ENCODE results near the gene PTPRG.

PTPRG gene

DNA sequence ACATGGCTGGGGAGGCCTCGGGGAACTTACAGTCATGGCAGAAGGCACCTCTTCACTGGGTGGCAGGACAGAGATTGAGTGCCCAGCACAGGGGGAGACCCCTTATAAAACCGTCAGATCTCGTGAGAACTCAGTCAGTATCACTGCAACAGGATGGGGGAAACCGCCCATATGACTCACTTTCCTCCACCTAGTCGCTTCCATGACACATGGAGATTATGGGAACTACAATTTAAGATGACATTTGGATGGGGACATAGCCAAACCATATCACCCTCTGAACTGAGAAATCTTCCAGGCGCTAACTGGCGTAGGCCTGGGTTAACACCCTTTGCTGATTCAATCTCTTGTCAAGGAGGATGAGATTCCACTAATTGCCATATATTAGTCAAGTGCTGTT lies 419.7 kb downstream of the PTPRG start:
- H3K9ac ChIP-seq (ENCODE audit: low read depth, low read length, poor library complexity, severe bottlenecking) = no peak overlapping the region
- H3K4me3 ChIP-seq (ENCODE audit: low read length, poor library complexity, severe bottlenecking) = no peak overlapping the region
- TF ChIP-seq EZH2phosphoT487 (IDR thresholded peaks at IDR 0.05; ENCODE audit: borderline replicate concordance) (no peak), CTCF (conservative IDR thresholded peaks at IDR 0.05; ENCODE audit: low read length) (no peak)

GRCh38 chr3:61983479-61983878 lies 422.1 kb downstream of the PTPRG start:
- TF ChIP-seq CTCF (conservative IDR thresholded peaks at IDR 0.05; ENCODE audit: low read length) = no peak
- no peak for TF ChIP-seq EZH2phosphoT487 (IDR thresholded peaks at IDR 0.05; ENCODE audit: borderline replicate concordance)
- Histone ChIP-seq H3K9me2 (replicated peaks; ENCODE audit: low read depth, low read length) (no peaks in the 10 kb centered on the region), H3K27me3 (ENCODE audit: insufficient read depth, low read length, poor library complexity, severe bottlenecking) (no peaks in the 10 kb centered on the region), H4K20me1 (ENCODE audit: insufficient read depth, low read length, poor library complexity, severe bottlenecking) (no peaks in the 10 kb centered on the region), H2AFZ (ENCODE audit: low read length) (no peak overlapping the region), H3K9me3 (ENCODE audit: insufficient read depth, low read depth, low read length) (no peaks in the 10 kb centered on the region), H3K4me2 (ENCODE audit: low read depth, low read length, poor library complexity, severe bottlenecking) (no peak overlapping the region), H3F3A (ENCODE audit: low read depth) (no peaks in the 10 kb centered on the region; the same call in 1 of the 2 replicates), H3K79me2 (ENCODE audit: insufficient read depth, low read length) (no peaks in the 10 kb centered on the region), H3K36me3 (ENCODE audit: insufficient read depth, low read length) (no peaks in the 10 kb centered on the region), H3K4me3 (ENCODE audit: low read length, poor library complexity, severe bottlenecking) (no peak overlapping the region), H3K4me1 (ENCODE audit: insufficient read depth, low read length, poor library complexity, severe bottlenecking) (peaks cover 60% of the 10 kb centered on the region), H3K9ac (ENCODE audit: low read depth, low read length, poor library complexity, severe bottlenecking) (no peak overlapping the region)

More for the DNA sequence above, 419.7 kb downstream of the PTPRG start:
- no peaks in the 10 kb centered on the region; the same call in 1 of the 2 replicates for H3F3A ChIP-seq (ENCODE audit: low read depth)
- no peaks in the 10 kb centered on the region for H3K9me3 ChIP-seq (ENCODE audit: insufficient read depth, low read depth, low read length)
- no peak overlapping the region for H2AFZ ChIP-seq (ENCODE audit: low read length)
- no peaks in the 10 kb centered on the region for H3K9me2 ChIP-seq (replicated peaks; ENCODE audit: low read depth, low read length)
- no peaks in the 10 kb centered on the region for H3K36me3 ChIP-seq (ENCODE audit: insufficient read depth, low read length)
- H3K27me3 ChIP-seq (ENCODE audit: insufficient read depth, low read length, poor library complexity, severe bottlenecking) = no peaks in the 10 kb centered on the region
- no peaks in the 10 kb centered on the region for H3K79me2 ChIP-seq (ENCODE audit: insufficient read depth, low read length)
- no peaks in the 10 kb centered on the region for H4K20me1 ChIP-seq (ENCODE audit: insufficient read depth, low read length, poor library complexity, severe bottlenecking)
- peaks cover 53% of the 10 kb centered on the region for H3K4me1 ChIP-seq (ENCODE audit: insufficient read depth, low read length, poor library complexity, severe bottlenecking)
- peak overlapping the region; percentile 60 for H3K4me2 ChIP-seq (ENCODE audit: low read depth, low read length, poor library complexity, severe bottlenecking)

DNA sequence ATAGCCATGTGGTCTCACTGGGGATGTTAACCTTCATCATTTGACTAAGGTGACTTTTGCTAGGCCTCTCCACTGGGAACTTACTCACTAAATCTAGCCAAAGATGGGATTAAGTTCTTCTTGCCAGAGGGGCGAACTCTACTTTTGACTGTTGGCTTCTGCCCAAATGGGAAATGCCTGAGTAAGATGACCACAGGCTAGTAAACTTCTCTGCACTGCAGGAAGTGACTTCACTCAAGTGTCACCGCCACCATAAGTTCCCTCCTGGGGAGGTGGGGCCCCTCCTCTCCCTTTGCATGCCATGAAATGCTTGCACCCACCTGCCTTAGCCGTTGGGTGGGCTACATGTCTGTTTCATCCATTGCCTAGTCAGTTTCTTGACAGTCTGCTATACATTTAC lies 423.6 kb downstream of the PTPRG start:
- H3K36me3 ChIP-seq (ENCODE audit: insufficient read depth, low read length) = no peaks in the 10 kb centered on the region
- H3K4me2 ChIP-seq (ENCODE audit: low read depth, low read length, poor library complexity, severe bottlenecking) = peak overlapping the region; percentile 58
- no peaks in the 10 kb centered on the region; the same call in 1 of the 2 replicates for H3F3A ChIP-seq (ENCODE audit: low read depth)
- no peaks in the 10 kb centered on the region for H3K27me3 ChIP-seq (ENCODE audit: insufficient read depth, low read length, poor library complexity, severe bottlenecking)
- no peak for TF ChIP-seq CTCF (conservative IDR thresholded peaks at IDR 0.05; ENCODE audit: low read length)
- no peak for TF ChIP-seq EZH2phosphoT487 (IDR thresholded peaks at IDR 0.05; ENCODE audit: borderline replicate concordance)
- peak overlapping the region; percentile 27 for H3K4me3 ChIP-seq (ENCODE audit: low read length, poor library complexity, severe bottlenecking)
- H3K79me2 ChIP-seq (ENCODE audit: insufficient read depth, low read length) = no peaks in the 10 kb centered on the region
- peak overlapping the region; percentile 20; the same call in 1 of the 2 replicates for H2AFZ ChIP-seq (ENCODE audit: low read length)
- H4K20me1 ChIP-seq (ENCODE audit: insufficient read depth, low read length, poor library complexity, severe bottlenecking) = no peaks in the 10 kb centered on the region
- H3K9me3 ChIP-seq (ENCODE audit: insufficient read depth, low read depth, low read length) = no peaks in the 10 kb centered on the region
- peak overlapping the region; percentile 35 for H3K9ac ChIP-seq (ENCODE audit: low read depth, low read length, poor library complexity, severe bottlenecking)
- H3K4me1 ChIP-seq (ENCODE audit: insufficient read depth, low read length, poor library complexity, severe bottlenecking) = peaks cover 45% of the 10 kb centered on the region
- no peaks in the 10 kb centered on the region for H3K9me2 ChIP-seq (replicated peaks; ENCODE audit: low read depth, low read length)

Data from Loucy (cell line).